ENCODE results near the gene IL31.
A peak's percentile ranks its signal among the peaks of the same experiment; 100 is the strongest.
"Not testable (repeated sequence)": the region's sequence is repeated elsewhere in the genome, so short reads cannot be mapped to it uniquely, and the experiment has no call there.

Gene IL31

DNA sequence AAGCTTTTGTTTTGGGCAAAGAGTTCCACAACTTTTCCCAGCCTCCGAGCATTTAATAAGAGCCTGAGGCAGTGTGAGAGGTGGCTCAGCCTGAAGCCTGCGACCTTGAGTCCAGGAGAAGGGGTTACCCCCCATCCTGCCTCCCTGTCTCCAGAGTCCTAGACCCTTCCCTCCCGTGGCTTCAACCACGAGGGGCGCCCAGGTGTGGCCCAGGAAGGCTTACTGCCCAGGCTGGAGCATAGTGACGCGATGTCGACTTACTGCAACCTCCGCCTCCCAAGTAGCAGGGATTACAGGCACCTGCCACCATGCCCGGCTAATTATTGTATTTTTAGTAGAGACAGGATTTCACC is 9.5 kb upstream of the IL31 start:
- peak overlapping the region; percentile 50 for H3K4me3 Mint-ChIP-seq
- H3K4me1 Mint-ChIP-seq (ENCODE audit: low read depth): peaks cover 4% of the 10 kb centered on the region
- H3K9me3 Mint-ChIP-seq: no peaks in the 10 kb centered on the region
- H3K27ac Mint-ChIP-seq: no peak overlapping the region
- peaks cover 15% of the 10 kb centered on the region for H3K27me3 Mint-ChIP-seq (ENCODE audit: low read depth)
- H3K36me3 Mint-ChIP-seq (ENCODE audit: low read depth): no peaks in the 10 kb centered on the region
- DNase-seq (ENCODE audit: low spot score): no peak

DNA sequence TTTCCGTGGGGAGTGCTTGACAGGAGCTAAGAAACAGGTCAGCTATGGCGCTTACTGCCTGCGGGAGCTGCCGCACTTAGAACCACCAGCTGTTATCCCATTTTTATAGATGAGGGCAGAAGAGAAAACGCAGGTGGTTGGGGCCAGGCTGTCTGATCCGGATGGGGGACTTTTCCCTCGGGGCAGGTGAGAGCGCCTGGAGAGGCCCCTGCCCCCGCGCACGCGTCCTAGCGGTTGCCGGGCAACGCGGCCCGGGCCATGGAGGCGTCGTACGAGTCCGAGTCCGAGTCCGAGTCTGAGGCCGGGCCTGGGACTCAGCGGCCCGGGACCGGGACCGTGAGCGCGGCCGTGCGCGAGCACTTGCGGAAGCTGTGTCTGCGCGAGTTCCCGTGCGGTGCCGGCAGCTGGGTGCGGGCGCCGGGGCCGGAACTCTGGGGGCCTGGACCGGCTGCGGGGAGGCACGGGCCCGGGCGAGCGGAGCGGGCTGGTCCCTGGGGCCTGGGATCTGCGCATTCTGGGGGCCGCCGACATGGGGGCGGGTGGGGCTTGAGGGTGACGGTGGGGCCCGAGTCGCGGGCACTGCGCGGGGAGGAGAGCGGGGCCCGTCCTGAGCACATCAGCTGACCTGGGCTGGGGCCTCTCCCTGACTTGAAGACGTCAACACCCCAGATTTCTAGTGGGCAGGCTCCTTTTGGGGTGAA is 9.0 kb upstream of the IL31 start, which contains the start of gene LRRC43:
TSS of gene LRRC43 (plus strand) at position 237 of the 701 bp plus-strand sequence. CDS start at position 259, 22 bp downstream.
- peak within 1 kb of the TSS; percentile 79 for H3K4me3 Mint-ChIP-seq
- DNase-seq (ENCODE audit: low spot score): peak; percentile 35
- peaks cover 15% of the 10 kb centered on the region for H3K27me3 Mint-ChIP-seq (ENCODE audit: low read depth)
- no peaks in the 10 kb centered on the region for H3K9me3 Mint-ChIP-seq
- H3K4me1 Mint-ChIP-seq (ENCODE audit: low read depth): peaks cover 4% of the 10 kb centered on the region
- no peaks in the 10 kb centered on the region for H3K36me3 Mint-ChIP-seq (ENCODE audit: low read depth)
- H3K27ac Mint-ChIP-seq: no peak within 1 kb of the TSS

DNA sequence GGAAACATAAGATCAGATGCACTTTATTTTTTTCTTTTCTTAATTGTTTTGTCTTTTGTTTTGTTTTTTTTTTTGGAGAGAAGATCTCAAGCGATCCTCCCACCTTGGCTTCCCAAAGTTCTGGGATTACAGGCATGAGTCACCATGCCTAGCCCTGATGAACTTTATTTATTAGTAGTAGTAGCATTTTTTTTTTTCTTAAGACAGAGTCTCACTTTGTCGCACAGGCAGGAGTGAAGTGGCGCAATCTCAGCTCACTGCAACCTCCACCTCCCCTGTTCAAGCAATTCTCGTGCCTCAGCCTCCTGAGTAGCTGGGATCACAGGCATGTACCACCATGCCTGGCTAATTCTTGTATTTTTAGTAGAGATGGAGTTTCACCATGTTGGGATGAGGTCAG is 2.5 kb upstream of the IL31 start:
- H3K4me3 Mint-ChIP-seq; H3K36me3 Mint-ChIP-seq (ENCODE audit: low read depth); H3K27me3 Mint-ChIP-seq (ENCODE audit: low read depth); H3K4me1 Mint-ChIP-seq (ENCODE audit: low read depth); H3K9me3 Mint-ChIP-seq; DNase-seq (ENCODE audit: low spot score); H3K27ac Mint-ChIP-seq: not testable (repeated sequence)

DNA sequence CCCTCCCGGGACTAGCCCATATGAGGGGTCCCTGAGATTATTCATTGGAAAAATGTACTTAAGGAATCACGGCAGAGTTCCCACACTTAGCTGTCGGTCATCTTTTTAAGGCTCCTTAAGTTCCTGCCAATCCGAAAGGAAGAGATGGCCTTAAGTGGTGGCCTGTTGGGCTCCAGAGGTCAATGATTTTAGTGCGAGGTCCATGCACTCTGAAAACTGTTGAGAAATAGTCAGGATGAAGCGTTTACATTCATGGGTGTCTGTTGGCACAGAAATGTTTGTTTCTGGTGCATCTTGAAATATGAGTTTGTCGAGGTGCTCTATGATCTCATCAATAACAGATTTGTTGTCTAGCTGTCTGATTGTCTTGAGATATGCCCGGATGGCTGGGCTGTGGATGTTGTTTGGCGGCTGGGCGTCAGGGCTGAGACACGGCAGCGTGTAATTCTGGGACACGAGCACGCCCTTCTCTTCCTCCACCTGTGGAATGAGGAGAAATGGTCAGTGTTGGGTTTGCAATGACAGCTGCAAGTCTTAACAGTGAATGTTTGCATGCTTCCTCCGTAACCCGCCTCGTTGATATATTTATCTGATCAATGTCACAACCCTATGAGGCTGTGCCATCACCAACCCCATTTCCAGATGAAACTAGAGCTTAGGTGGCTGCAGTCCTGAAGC is 1.6 kb downstream of the IL31 start:
- H3K36me3 Mint-ChIP-seq (ENCODE audit: low read depth): no peaks in the 10 kb centered on the region
- no peak for DNase-seq (ENCODE audit: low spot score)
- no peaks in the 10 kb centered on the region for H3K9me3 Mint-ChIP-seq
- no peak overlapping the region for H3K27ac Mint-ChIP-seq
- H3K4me3 Mint-ChIP-seq: no peak overlapping the region
- no peaks in the 10 kb centered on the region for H3K4me1 Mint-ChIP-seq (ENCODE audit: low read depth)
- H3K27me3 Mint-ChIP-seq (ENCODE audit: low read depth): no peaks in the 10 kb centered on the region

DNA sequence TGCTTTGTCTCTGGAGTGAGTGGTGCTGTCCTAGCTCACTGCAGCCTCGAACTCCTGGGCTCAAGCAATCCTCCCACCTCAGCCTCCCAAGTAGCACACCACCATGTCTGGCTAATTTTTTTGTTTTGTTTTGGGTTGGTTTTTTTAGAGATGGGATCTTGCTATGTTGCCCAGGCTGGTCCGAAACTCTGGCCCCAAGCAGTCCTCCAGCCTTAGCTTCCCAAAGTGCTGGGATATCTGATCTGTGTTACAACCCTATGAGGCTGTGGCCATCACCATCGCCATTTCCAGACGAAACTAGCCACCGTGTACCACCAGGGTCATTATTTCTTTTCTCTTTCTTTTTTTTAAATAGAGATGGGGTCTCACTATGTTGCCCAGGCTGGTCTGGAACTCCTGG is 2.6 kb downstream of the IL31 start:
- Mint-ChIP-seq H3K4me3 (no peak overlapping the region), H3K27ac (no peak overlapping the region), H3K36me3 (ENCODE audit: low read depth) (no peaks in the 10 kb centered on the region), H3K9me3 (no peaks in the 10 kb centered on the region), H3K4me1 (ENCODE audit: low read depth) (peaks cover 8% of the 10 kb centered on the region), H3K27me3 (ENCODE audit: low read depth) (no peaks in the 10 kb centered on the region)
- DNase-seq (ENCODE audit: low spot score): no peak

DNA sequence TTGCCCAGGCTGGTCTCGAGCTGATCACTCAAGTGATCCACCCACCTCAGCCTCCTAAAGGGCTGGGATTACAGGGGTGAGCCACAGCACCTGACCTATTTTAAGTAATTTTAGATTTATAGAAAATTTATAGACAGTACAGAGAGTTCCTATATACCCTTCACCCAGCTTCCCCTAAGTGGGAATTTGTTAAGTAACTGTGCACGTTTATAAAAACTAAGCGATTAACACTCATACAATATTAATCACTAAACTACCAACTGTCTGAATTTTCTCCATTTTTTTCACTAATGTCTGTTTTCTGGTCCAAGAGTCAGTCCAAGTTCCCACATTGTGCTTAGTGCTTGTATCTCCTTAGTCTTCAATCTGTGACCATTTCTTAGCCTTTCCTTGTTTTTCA is 5.5 kb downstream of the IL31 start:
- Mint-ChIP-seq H3K36me3 (ENCODE audit: low read depth) (no peaks in the 10 kb centered on the region), H3K27me3 (ENCODE audit: low read depth) (no peaks in the 10 kb centered on the region), H3K4me3 (no peak overlapping the region), H3K9me3 (no peaks in the 10 kb centered on the region), H3K4me1 (ENCODE audit: low read depth) (peaks cover 11% of the 10 kb centered on the region), H3K27ac (no peak overlapping the region)
- no peak for DNase-seq (ENCODE audit: low spot score)

DNA sequence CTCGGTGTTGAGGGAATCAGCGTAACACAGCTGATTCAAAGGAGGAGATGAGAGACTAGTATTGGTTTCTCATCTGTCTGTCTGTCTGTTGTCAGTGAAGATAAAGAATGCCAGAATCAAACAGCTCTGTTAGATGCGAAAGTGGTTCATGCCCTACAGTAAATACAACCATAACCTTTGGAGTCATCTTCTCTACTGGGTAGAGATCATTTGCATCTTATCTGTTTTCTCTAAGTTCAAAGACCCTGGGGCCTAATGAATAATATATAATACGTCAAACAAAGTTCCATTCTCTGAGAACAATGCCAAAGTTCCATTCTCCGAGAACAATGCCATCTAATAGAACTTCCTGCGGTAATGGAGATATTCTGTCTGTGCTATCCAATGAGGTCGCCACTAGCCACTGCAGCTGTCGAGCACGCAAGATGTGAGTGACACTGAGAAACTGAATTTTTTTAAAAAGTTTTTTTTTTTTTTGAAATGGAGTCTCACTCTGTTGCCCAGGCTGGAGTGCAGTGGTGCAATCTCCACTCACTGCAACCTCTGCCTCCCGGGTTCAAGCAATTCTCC is 6.6 kb downstream of the IL31 start:
- Mint-ChIP-seq H3K27ac (no peak overlapping the region), H3K27me3 (ENCODE audit: low read depth) (no peaks in the 10 kb centered on the region), H3K4me3 (peak overlapping the region; percentile 46), H3K36me3 (ENCODE audit: low read depth) (no peaks in the 10 kb centered on the region), H3K9me3 (no peaks in the 10 kb centered on the region), H3K4me1 (ENCODE audit: low read depth) (peaks cover 11% of the 10 kb centered on the region)
- DNase-seq (ENCODE audit: low spot score): no peak

DNA sequence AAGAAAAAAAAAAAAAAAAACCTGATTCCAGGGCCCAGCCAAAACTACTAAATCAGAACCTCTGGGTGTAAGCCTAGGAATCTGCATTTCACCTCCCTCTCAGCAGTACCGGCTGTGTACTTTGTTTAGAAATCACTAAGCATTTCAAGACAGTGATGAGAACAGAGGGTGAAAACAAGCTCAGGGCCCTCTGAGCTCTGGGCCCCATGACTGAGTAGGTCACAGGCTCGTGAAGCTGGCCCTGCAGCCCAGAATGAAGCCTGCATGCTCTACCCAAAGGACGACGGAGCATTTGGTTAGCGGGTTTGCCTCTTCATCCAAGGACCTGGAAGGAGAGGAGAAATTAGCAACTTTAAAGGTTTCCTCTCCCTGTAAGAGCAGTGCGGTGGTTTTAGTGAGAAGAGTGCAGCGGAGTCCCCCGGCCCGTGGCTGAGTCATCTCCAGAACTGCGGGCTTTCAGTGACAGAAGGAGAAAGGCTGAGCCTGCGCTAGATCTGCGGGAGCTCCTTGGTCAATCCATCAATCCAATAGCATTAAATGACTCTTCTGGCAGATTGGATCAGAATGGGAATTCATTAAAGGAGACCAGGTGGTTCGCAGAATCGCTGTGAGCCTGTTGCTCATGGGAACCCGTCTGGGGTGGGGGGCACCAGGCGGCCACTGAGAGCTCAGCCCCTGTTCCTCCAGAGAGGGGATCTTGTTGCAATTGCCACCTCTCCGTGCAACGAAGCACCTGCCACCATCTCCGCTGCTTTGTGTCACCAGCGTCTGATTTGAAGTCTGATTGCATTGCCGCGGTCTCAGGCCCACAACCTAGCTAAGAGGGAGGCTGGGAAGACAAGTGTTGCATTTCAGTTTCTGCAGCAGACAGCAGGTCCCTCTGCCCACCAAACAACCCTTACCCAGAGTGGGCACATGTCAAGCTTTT is 7.3 kb downstream of the IL31 start:
- H3K27ac Mint-ChIP-seq: no peak overlapping the region

DNA sequence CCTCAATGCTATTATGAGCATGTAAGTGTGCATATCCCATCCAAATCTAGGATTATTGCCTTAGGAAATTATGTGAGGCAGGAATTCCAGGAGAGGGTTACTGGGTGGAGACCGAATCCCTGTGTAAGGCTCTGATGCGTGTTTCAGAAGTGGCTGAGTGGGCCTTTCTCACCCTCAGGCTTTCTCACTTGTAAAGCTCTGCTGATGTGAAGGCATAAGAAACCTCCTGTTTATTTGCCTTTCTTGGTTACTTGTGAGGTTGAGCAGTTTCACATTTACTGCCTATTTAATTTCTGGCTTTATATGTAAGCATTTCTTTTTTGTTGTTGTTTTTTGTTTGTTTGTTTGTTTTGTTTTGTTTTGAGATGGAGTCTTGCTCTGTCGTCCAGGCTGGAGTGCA is 11.0 kb downstream of the IL31 start:
- Mint-ChIP-seq H3K4me3 (no peak overlapping the region), H3K27ac (no peak overlapping the region)

More for the DNA sequence above, 7.3 kb downstream of the IL31 start:
- peaks cover 17% of the 10 kb centered on the region for H3K4me1 Mint-ChIP-seq (ENCODE audit: low read depth)
- no peaks in the 10 kb centered on the region for H3K36me3 Mint-ChIP-seq (ENCODE audit: low read depth)
- H3K4me3 Mint-ChIP-seq: peak overlapping the region; percentile 46
- H3K27me3 Mint-ChIP-seq (ENCODE audit: low read depth): no peaks in the 10 kb centered on the region
- H3K9me3 Mint-ChIP-seq: no peaks in the 10 kb centered on the region
- peak; percentile 81 for DNase-seq (ENCODE audit: low spot score)

DNA sequence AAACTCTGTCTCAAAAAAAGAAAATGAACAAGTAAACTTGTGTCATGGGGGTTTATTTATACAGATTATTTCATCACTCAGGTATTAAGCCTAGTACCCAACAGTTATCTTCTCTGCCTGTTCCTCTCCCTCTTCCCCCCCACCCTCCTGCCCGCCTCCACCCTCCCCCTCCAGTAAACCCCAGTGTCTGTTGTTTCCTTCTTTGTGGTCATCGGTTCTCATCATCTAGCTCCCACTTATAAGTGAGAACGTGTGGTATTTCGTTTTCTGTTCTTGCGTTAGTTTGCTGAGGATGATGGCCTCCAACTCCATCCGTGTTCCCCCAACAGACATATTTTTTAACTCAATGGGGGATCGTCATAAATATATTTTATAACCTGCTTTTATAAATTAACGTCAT is 12.3 kb downstream of the IL31 start:
- peak; percentile 11 for DNase-seq (ENCODE audit: low spot score)
- Mint-ChIP-seq H3K4me1 (ENCODE audit: low read depth) (peaks cover 13% of the 10 kb centered on the region), H3K9me3 (no peaks in the 10 kb centered on the region), H3K36me3 (ENCODE audit: low read depth) (no peaks in the 10 kb centered on the region), H3K4me3 (peak overlapping the region; percentile 46), H3K27me3 (ENCODE audit: low read depth) (no peaks in the 10 kb centered on the region), H3K27ac (peak overlapping the region; percentile 61)

More for the DNA sequence above, 11.0 kb downstream of the IL31 start:
- Mint-ChIP-seq H3K27me3 (ENCODE audit: low read depth) (no peaks in the 10 kb centered on the region), H3K4me1 (ENCODE audit: low read depth) (peaks cover 20% of the 10 kb centered on the region), H3K9me3 (no peaks in the 10 kb centered on the region), H3K36me3 (ENCODE audit: low read depth) (no peaks in the 10 kb centered on the region)
- no peak for DNase-seq (ENCODE audit: low spot score)

DNA sequence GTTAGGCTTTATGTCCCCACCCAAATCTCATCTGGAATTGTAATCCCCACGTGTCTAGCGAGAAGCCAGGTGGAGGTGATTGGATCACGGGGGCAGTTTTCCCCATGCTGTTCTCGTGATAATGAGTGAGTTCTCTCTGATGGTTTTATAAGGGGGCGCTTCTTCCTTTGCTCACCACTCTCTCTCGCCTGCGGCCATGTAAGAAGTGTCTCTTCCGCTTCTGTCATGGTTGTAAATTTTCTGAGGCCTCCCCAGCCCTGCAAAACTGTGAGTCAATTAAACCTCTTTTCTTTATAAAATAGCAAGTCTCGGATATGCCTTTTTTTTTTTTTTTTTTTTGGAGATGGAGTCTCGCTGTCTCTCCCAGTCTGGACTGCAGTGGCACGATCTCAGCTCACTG is 13.3 kb downstream of the IL31 start:
- no peaks in the 10 kb centered on the region for H3K36me3 Mint-ChIP-seq (ENCODE audit: low read depth)
- no peaks in the 10 kb centered on the region for H3K9me3 Mint-ChIP-seq
- no peak overlapping the region for H3K4me3 Mint-ChIP-seq
- peaks cover 12% of the 10 kb centered on the region for H3K4me1 Mint-ChIP-seq (ENCODE audit: low read depth)
- no peaks in the 10 kb centered on the region for H3K27me3 Mint-ChIP-seq (ENCODE audit: low read depth)
- H3K27ac Mint-ChIP-seq: no peak overlapping the region
- DNase-seq (ENCODE audit: low spot score): no peak

DNA sequence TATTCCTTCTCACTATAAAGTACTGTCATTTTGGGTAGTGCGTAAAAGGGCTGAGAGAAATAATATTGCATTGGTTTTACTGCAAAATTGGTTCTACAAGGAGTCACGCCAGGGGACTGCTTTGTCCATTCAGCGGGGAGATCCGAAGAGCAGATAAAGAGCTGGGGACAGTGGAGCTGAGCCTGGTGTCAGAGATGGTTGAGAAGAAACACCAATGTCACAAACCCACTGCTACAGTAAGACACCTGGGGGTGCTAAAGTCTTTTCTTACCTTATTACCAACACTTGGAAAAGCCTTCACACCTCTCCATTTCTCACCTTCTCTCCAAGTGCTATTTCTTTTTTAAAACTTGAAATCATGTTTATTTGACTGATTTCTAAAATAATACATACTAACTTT is 14.1 kb downstream of the IL31 start:
- no peak overlapping the region for H3K27ac Mint-ChIP-seq
- H3K36me3 Mint-ChIP-seq (ENCODE audit: low read depth): no peaks in the 10 kb centered on the region
- H3K9me3 Mint-ChIP-seq: no peaks in the 10 kb centered on the region
- DNase-seq (ENCODE audit: low spot score): no peak
- no peak overlapping the region for H3K4me3 Mint-ChIP-seq
- peaks cover 10% of the 10 kb centered on the region for H3K4me1 Mint-ChIP-seq (ENCODE audit: low read depth)
- H3K27me3 Mint-ChIP-seq (ENCODE audit: low read depth): no peaks in the 10 kb centered on the region

DNA sequence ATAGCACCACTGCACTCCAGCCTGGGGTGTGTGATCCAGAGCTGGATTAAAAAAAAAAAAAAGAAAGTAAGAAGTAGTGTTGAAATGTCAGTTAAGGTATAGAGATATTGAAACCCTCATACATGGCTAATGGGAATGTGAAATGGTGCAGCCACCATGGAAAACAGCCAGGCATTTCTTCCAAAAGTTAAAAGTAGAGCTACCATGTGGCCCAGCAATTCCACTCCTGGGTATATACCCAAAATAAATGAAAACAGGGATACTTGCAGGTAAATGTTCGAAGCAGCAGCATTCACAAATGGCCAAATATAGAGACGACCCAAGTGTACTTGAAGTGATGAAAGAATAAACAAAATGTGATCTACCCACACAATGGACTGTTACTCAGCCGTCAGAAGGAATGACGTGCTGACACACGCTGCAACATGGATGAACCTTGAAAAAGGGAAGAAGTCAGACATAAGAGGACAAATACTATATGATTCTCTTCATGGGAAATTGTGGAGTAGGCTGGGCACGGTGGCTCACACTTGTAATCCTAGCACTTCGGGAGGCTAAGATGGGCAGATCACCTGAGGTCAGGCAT is 15.2 kb downstream of the IL31 start:
- peaks cover 10% of the 10 kb centered on the region for H3K4me1 Mint-ChIP-seq (ENCODE audit: low read depth)
- no peaks in the 10 kb centered on the region for H3K36me3 Mint-ChIP-seq (ENCODE audit: low read depth)
- no peaks in the 10 kb centered on the region for H3K9me3 Mint-ChIP-seq
- H3K4me3 Mint-ChIP-seq: no peak overlapping the region
- DNase-seq (ENCODE audit: low spot score): no peak
- H3K27me3 Mint-ChIP-seq (ENCODE audit: low read depth): no peaks in the 10 kb centered on the region
- no peak overlapping the region for H3K27ac Mint-ChIP-seq
